ENCODE results near the gene ZNF438.
"Not testable (repeated sequence)": the region's sequence is repeated elsewhere in the genome, so short reads cannot be mapped to it uniquely, and the experiment has no call there.

Gene ZNF438

GRCh38 chr10:31063841-31064240 lies 32.2 kb upstream of the ZNF438 start:
- DNase-seq (ENCODE audit: low read depth), result no peak
- H3K4me3 ChIP-seq (ENCODE audit: low read length), result no peak overlapping the region
- TF ChIP-seq, protein P1, sequence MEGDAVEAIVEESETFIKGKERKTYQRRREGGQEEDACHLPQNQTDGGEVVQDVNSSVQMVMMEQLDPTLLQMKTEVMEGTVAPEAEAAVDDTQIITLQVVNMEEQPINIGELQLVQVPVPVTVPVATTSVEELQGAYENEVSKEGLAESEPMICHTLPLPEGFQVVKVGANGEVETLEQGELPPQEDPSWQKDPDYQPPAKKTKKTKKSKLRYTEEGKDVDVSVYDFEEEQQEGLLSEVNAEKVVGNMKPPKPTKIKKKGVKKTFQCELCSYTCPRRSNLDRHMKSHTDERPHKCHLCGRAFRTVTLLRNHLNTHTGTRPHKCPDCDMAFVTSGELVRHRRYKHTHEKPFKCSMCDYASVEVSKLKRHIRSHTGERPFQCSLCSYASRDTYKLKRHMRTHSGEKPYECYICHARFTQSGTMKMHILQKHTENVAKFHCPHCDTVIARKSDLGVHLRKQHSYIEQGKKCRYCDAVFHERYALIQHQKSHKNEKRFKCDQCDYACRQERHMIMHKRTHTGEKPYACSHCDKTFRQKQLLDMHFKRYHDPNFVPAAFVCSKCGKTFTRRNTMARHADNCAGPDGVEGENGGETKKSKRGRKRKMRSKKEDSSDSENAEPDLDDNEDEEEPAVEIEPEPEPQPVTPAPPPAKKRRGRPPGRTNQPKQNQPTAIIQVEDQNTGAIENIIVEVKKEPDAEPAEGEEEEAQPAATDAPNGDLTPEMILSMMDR (conservative IDR thresholded peaks at IDR 0.05; ENCODE audit: low read depth, low read length), result no peak

DNA sequence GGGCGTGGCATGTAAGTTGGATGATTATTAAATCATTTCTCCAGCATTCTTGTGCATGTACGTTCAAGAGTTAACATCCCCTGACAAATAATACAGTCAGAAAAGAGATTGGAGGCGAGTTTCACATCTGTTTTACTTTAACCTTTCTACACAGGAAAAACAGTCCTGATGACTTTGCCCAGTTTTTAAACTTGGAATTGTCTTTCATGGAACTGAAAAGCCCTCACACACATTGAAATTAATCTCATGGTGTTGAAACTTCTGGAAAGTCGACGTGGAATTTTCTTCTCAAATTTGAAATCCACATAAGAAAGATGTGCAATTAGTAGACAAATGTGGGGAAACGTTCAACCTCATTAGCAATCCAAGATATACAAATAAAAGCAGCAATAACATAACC lies 31.2 kb upstream of the ZNF438 start:
- DNase-seq (ENCODE audit: low read depth), result no peak
- TF ChIP-seq, protein P1 (conservative IDR thresholded peaks at IDR 0.05; ENCODE audit: low read depth, low read length), result no peak
- H3K4me3 ChIP-seq (ENCODE audit: low read length), result no peak overlapping the region

DNA sequence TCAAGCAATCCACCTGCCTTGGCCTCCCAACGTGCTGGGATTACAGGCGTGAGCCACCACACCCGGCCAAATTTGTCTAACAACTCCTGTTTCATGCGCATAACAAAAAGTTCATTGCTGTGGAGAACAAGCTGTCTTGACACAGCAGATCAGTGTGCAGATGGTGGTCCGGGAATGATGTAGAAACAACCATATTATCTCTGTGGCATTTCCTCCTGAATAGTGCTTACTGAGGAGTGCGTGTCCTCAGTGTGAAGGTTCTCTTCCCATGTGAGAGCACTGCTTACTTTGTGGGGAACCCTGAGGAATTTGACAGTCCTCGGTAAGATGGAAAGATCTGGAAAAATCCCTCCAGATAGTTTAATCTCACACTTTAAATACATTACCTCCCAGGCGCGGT lies 30.3 kb upstream of the ZNF438 start:
- H3K4me3 ChIP-seq (ENCODE audit: low read length), result no peak overlapping the region
- TF ChIP-seq, protein P1 (conservative IDR thresholded peaks at IDR 0.05; ENCODE audit: low read depth, low read length), result no peak
- no peak for DNase-seq (ENCODE audit: low read depth)

- H3K4me3 ChIP-seq (ENCODE audit: low read length), result no peak overlapping the region
- TF ChIP-seq, protein P1 (conservative IDR thresholded peaks at IDR 0.05; ENCODE audit: low read depth, low read length), result no peak
- DNase-seq (ENCODE audit: low read depth), result no peak
Measured at GRCh38 chr10:31058795-31059703, 27.4 kb upstream of the ZNF438 start.

DNA sequence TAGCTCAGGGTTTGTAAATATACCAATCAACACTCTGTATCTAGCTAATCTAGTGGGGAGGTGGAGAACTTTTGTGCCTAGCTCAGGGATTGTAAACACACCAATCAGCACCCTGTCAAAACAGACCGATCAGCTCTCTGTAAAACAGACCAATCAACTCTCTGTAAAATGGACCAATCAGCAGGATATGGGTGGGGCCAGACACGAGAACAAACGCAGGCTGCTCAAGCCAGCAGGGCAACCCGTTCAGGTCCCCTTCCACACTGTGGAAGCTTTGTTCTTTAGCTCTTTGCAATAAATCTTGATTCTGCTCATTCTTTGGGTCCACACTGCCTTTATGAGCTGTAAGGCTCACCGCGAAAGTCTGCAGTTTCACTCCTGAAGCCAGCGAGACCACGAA lies 25.0 kb upstream of the ZNF438 start:
- not testable (repeated sequence) for DNase-seq (ENCODE audit: low read depth); H3K4me3 ChIP-seq (ENCODE audit: low read length)

DNA sequence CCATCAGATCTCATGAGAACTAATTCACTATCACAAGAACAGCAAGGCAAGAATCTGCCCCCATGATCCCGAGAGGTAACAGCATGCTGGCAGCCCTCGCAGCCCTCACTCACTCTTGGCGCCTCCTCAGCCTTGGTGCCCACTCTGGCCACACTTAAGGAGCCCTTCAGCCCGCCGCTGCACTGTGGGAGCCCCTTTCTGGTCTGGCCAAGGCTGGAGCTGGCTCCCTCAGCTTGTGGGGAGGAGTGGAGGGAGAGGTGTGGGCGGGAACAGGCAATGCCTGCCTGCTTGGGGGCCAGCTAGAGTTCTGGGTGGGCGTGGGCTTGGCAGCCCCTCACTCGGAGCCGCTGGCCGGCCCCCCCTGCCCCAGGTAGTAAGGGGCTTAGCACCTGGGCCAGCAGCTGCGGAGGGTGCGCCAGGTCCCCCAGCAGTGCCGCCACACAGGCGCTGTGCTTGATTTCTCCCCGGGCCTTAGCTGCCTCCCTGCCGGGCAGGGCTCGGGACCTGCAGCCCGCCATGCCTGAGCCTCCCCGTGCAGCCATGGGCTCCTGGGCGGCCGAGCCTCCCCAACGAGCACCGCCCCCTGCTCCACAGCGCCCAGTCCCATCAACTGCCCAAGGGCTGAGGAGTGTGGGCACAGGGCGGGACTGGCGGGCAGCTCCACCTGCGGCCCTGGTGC lies 24.0 kb upstream of the ZNF438 start:
- no peak overlapping the region for H3K4me3 ChIP-seq (ENCODE audit: low read length)
- TF ChIP-seq, protein P1 (conservative IDR thresholded peaks at IDR 0.05; ENCODE audit: low read depth, low read length), result no peak
- DNase-seq (ENCODE audit: low read depth), result no peak

GRCh38 chr10:31051703-31052102 lies 20.0 kb upstream of the ZNF438 start:
- TF ChIP-seq, protein P1 (conservative IDR thresholded peaks at IDR 0.05; ENCODE audit: low read depth, low read length), result no peak
- no peak for DNase-seq (ENCODE audit: low read depth)
- H3K4me3 ChIP-seq (ENCODE audit: low read length), result no peak overlapping the region
